DND-41 (cell line): ENCODE results near the gene TMEM131L.

Experiments
- EZH2 ChIP-seq: IDR thresholded peaks from 3 replicates; pipeline ENCODE4 v1.6.1; 2012; ENCODE audit warnings: borderline replicate concordance, low read depth, mild to moderate bottlenecking, moderate library complexity, low read length, inconsistent platforms; ENCODE audit not compliant: severe bottlenecking
- TF ChIP-seq, protein P1 (sequence below): IDR thresholded peaks from 2 replicates; pipeline ENCODE4 v1.5.1; 2012; ENCODE audit warnings: borderline replicate concordance, low read length, moderate library complexity, mild to moderate bottlenecking; ENCODE audit not compliant: poor library complexity, severe bottlenecking; ENCODE audit errors: extremely low read depth

DNA sequence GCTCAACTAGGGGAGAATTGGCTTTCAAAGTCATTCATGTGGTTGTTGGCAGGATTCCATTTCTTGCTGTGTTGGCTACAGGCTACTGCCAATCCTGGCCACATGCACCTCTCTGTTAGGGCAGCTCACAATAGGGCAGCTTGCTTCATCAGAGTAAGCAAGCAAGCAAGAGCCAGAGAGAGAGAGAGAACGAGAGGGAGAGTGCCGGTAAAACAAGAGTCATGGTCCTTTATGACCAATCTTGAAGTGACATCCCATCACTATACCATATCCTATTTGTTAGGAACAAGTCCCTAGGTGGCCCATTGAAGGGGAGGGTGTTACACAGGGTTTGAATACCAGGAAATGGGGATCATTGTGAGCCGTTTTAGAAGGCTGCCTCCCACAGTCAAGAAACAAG lies 185.0 kb downstream of the TMEM131L start:
- TF ChIP-seq EZH2, result no peak
- TF ChIP-seq, protein P1, sequence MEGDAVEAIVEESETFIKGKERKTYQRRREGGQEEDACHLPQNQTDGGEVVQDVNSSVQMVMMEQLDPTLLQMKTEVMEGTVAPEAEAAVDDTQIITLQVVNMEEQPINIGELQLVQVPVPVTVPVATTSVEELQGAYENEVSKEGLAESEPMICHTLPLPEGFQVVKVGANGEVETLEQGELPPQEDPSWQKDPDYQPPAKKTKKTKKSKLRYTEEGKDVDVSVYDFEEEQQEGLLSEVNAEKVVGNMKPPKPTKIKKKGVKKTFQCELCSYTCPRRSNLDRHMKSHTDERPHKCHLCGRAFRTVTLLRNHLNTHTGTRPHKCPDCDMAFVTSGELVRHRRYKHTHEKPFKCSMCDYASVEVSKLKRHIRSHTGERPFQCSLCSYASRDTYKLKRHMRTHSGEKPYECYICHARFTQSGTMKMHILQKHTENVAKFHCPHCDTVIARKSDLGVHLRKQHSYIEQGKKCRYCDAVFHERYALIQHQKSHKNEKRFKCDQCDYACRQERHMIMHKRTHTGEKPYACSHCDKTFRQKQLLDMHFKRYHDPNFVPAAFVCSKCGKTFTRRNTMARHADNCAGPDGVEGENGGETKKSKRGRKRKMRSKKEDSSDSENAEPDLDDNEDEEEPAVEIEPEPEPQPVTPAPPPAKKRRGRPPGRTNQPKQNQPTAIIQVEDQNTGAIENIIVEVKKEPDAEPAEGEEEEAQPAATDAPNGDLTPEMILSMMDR, result no peak
